ENCODE results near the gene WWOX.
"Not testable (repeated sequence)": the region's sequence is repeated elsewhere in the genome, so short reads cannot be mapped to it uniquely, and the experiment has no call there.

WWOX gene

GRCh38 chr16:78099271-78100111 is at the start of gene WWOX:
Gene WWOX, plus strand, starts transcription at chr16:78099654.
- peak; percentile 91 for DNase-seq (ENCODE audit: low read depth, low spot score)

- no peak for DNase-seq (ENCODE audit: low read depth, low spot score)
These were observed 48.6 kb upstream of the WWOX start for GRCh38 chr16:78050734-78051400.

- no peak for DNase-seq (ENCODE audit: low read depth, low spot score)
These were observed 41.5 kb upstream of the WWOX start for GRCh38 chr16:78057803-78058564.

GRCh38 chr16:78059806-78060205 is 39.6 kb upstream of the WWOX start:
- not testable (repeated sequence) for DNase-seq (ENCODE audit: low read depth, low spot score)

- DNase-seq (ENCODE audit: low read depth, low spot score): no peak
These were observed 39.2 kb upstream of the WWOX start for GRCh38 chr16:78060295-78060694.

GRCh38 chr16:78060809-78061208 is 38.6 kb upstream of the WWOX start:
- DNase-seq (ENCODE audit: low read depth, low spot score): no peak

GRCh38 chr16:78065319-78065718 is 34.1 kb upstream of the WWOX start:
- no peak for DNase-seq (ENCODE audit: low read depth, low spot score)

GRCh38 chr16:78069913-78070312 is 29.5 kb upstream of the WWOX start:
- DNase-seq (ENCODE audit: low read depth, low spot score): no peak

- no peak for DNase-seq (ENCODE audit: low read depth, low spot score)
These were observed 27.2 kb upstream of the WWOX start for GRCh38 chr16:78072275-78072674.

GRCh38 chr16:78075800-78076199 is 23.7 kb upstream of the WWOX start:
- no peak for DNase-seq (ENCODE audit: low read depth, low spot score)

GRCh38 chr16:78081341-78081740 is 18.1 kb upstream of the WWOX start:
- DNase-seq (ENCODE audit: low read depth, low spot score): no peak

- DNase-seq (ENCODE audit: low read depth, low spot score): no peak
These were observed 8.0 kb upstream of the WWOX start for GRCh38 chr16:78091419-78091818.

- DNase-seq (ENCODE audit: low read depth, low spot score): no peak
These were observed 6.7 kb upstream of the WWOX start for GRCh38 chr16:78092758-78093157.

GRCh38 chr16:78094166-78094565 is 5.3 kb upstream of the WWOX start:
- DNase-seq (ENCODE audit: low read depth, low spot score): no peak

- DNase-seq (ENCODE audit: low read depth, low spot score): no peak
These were observed 4.5 kb upstream of the WWOX start for GRCh38 chr16:78094998-78095397.

GRCh38 chr16:78096386-78096785 is 3.1 kb upstream of the WWOX start:
- no peak for DNase-seq (ENCODE audit: low read depth, low spot score)

- no peak for DNase-seq (ENCODE audit: low read depth, low spot score)
These were observed 1.9 kb upstream of the WWOX start for GRCh38 chr16:78097548-78097947.

- DNase-seq (ENCODE audit: low read depth, low spot score): no peak
These were observed 1.4 kb upstream of the WWOX start for GRCh38 chr16:78098087-78098486.

GRCh38 chr16:78098595-78099270 is 721 bp upstream of the WWOX start:
- DNase-seq (ENCODE audit: low read depth, low spot score): no peak

- no peak for DNase-seq (ENCODE audit: low read depth, low spot score)
These were observed 636 bp downstream of the WWOX start for GRCh38 chr16:78100112-78100467.

- no peak for DNase-seq (ENCODE audit: low read depth, low spot score)
These were observed 2.7 kb downstream of the WWOX start for GRCh38 chr16:78102122-78102660.

- no peak for DNase-seq (ENCODE audit: low read depth, low spot score)
These were observed 3.4 kb downstream of the WWOX start for GRCh38 chr16:78102865-78103264.
